Measurements from ENCODE around the gene FBLIM1.
A peak's percentile ranks its signal among the peaks of the same experiment; 100 is the strongest.

FBLIM1 gene

GRCh38 chr1:15748690-15749398 lies 9.8 kb upstream of the FBLIM1 start:
- no peak for DNase-seq

- DNase-seq, result no peak
These were observed 8.9 kb upstream of the FBLIM1 start for GRCh38 chr1:15749399-15750291.

GRCh38 chr1:15750924-15751323 lies 7.7 kb upstream of the FBLIM1 start:
- no peak for DNase-seq

DNA sequence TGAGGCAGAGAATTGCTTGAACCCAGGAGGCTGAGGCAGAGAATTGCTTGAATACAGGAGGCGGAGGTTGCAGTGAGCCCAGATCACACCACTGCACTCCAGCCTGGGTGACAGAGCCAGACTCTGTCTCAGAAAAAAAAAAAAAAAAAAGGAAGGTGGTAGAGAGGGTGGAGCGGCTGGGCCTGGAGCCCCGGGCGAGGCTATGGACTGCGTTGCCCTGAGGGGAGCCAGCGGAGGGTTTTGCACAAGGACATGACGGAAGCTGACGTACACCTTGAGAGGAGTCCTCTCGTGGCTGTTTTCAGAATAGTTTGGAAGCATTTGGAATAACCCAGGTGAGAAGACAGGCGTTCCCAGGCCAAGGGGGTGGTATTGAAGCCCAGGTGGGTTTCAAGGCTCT lies 6.9 kb upstream of the FBLIM1 start:
- DNase-seq, result no peak

DNA sequence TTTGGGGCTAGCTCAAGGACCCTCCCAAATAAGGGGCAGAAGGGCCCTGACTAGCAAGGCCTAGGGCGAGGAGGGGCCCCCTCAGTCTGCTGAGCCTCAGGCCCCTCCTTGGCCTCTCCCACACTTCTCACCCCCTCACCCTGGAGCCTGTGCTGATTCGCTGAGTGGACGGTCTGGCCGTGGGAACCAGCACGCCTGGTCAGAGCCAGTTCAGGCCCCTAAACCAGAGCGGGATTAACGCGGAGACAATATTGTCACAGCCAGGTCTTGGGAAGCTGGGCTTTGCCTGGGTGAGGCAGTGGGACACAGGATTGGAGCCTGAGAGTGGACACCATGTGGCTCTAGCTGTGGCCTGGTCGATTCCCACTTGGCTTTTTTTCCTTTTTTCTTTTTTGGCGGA lies 4.8 kb upstream of the FBLIM1 start:
- DNase-seq, result no peak

GRCh38 chr1:15755021-15755645 lies 3.5 kb upstream of the FBLIM1 start:
- no peak for DNase-seq

- no peak for DNase-seq
These were observed 3.0 kb upstream of the FBLIM1 start for GRCh38 chr1:15755646-15756040.

- peak; percentile 90 to 97 for DNase-seq
These were observed 2.2 kb upstream of the FBLIM1 start for GRCh38 chr1:15756143-15757015.

DNA sequence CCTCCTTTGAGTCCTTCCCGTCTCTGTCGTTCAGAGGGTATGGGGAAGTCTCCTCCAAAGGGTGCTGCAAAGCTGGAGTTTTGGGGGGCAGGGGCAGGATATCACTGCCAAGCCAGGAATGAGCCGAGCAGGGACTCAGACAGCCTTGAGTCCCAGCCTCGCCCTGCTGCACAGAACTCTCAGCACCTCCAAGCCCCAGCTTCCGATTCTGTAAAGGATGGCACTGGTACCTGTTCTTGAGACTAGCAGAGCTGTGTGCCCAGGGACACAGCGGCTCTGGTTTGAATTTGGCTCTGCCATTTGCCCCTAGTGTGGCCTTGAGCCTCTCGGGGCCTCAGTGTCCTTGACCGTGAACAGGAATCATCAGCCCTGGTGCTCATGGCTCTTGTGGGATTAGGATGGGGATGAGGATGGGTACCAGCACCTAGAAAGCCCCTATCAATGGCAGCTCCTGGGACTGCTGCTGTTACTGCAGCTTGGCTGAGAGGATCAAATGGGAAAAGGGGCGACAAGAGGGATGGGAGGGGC lies 1.5 kb upstream of the FBLIM1 start:
- peak; percentile 45 to 48 for DNase-seq

DNA sequence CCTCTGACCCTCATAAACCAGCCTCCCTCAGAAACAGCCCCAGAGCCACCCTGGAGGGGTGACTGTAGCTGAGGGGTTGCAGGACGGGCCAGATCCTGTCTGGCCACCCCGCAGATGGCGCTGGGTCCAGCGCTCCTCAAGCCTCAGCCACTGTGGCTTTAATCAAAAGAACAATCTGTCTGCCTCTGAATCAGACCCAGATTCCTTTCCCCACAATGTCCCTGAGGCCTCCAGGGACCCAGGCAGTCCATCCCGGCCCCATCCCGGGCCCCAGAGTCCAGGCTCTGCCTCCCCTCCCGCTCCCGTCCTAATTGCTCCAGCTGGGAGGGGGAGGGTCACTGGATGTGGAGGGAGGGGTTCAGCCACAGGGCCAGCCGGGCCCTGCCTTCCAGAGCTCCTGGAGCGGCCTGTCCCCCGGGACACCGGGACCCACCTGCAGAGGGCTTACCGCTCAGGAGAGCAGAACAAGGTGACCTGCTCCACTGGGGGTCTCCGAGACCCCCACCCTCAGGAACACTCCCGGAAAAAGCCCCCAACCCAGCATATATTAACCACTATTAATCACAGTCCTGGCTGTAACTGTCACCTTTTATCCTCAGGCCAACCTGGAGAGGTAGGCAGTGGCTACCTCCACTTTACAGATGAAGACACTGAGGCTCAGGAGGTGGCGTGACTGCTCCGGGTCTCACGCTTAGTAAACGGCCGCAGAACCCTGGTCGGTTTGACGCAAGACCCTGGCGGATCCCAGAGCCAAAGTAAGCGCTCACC lies 836 bp upstream of the FBLIM1 start:
- DNase-seq, result peak; percentile 34 to 83

GRCh38 chr1:15758953-15759661 lies 512 bp downstream of the FBLIM1 start:
- DNase-seq, result peak in 1 of 2 experiments; percentile 66

DNA sequence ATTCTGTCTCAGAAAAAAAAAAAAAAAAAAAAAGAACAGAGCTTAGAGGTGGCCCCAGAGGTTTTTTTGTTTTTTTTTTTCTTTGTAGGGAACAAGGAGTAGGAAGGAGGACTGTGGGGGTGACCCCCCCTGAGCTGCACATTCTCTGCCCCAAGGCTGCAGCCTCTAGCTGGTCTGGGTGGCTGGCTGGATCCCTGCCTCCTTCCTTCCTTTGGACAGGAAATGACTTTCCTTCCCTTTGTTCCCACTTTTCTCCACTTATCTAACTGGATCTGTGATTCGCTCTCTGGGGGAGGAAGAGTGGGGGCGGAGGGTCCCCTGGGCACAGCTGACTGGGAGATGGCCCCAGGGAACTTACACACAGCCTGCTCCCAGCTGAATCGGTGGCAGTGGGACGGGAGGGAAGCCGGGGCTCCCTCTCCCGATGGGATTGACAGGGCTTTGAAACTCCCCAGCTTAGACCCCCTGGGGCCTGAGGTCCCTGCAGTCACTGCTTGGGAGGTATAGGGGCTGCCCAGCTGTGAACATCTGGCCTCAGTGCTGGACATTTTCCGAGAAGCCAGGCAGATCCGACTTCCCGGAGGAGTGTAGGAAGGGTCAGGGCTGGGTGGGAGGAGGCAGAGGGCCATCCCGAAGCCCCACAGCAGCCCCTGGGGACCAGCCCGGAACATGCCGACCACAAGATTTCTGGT lies 2.1 kb downstream of the FBLIM1 start:
- DNase-seq, result no peak

DNA sequence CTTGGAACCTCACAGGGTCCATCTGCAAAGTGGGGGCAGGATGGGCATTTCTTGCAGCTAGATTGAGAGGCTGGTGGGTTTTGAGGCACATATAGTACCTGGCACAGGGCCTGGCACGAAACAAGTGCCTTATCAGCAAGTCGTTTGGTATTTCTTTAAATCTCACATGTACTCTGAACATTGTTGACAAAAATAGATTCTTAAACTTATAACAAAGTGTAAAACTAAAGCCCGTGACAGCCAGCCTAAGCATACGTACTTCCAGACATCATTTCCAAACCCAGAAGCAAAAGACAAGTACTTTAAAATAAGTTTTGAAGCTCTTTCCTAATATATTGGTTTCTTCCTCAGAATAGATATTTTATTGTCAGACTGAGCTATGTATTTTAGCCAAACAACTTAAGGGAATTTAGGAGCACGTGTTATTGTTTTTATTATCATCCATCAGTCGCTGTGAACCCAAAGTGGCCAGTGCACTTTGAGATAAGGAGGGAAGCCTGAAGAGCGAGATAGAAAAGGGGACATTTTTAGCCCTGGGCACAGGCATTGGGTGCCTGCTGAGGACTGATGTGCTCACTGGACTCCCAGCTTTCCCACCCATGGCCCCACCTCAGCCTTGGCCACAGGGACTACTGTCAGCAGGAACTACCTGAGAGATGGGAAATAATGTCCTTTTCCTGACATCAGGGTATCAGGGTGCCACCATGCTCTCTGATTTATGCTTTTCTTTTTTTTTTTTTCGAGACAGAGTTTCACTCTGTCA lies 3.0 kb downstream of the FBLIM1 start:
- DNase-seq, result no peak

DNA sequence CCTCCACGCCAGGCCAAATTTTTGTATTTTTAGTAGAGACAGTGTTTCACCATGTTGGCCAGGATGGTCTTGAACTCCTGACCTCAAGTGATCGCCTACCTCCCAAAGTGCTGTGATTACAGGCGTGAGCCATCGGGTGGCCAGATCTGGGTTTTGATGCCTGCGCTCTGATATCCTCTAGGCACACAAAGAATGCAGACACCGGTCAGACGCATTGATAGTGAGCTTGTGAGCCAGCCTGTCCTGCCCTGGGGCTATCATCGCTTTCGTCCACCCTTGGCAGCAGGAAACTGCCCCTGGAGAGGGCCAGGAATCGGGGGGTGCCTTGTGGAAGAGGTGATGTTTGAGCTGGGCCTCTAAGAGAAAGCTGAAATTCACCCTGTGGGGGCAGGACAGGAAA lies 4.0 kb downstream of the FBLIM1 start:
- no peak for DNase-seq

DNA sequence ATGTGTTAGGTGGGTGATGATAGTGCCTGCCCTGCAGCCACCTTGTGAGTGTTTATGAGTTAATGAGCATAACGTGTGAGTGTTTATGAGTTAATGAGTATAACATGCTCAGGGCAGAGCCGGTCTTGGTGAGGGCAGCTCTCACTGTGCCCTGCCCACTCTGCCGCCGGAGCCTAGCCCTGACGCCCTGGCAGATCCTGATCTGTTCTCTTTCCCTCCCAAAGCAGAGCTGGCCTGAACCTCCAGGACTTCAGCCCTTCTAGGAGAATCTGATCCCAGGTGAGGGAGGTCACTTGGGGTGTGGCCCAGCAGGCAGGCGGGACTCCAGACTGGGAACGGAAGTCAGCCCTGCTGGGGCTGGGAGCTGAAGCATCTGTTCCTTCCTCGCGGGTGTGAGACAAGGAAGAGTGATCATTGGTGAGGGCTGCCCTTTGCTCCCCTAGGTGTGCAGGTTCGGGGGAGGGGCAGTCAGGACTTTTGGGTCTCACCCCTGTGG lies 5.7 kb downstream of the FBLIM1 start:
- DNase-seq, result no peak

DNA sequence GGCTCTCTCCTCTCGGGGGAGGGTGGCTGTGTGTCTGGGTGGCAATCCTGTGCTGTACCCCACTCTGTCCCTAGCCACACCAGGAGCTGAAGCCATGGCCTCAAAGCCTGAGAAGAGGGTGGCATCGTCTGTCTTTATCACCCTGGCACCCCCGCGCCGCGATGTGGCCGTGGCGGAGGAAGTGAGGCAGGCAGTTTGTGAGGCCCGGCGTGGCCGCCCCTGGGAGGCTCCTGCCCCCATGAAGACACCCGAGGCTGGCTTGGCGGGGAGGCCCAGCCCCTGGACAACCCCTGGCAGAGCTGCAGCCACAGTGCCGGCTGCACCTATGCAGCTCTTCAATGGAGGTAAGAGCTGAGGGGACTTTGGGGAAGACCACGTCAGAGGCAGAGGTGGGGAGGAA lies 6.3 kb downstream of the FBLIM1 start:
- no peak for DNase-seq

DNA sequence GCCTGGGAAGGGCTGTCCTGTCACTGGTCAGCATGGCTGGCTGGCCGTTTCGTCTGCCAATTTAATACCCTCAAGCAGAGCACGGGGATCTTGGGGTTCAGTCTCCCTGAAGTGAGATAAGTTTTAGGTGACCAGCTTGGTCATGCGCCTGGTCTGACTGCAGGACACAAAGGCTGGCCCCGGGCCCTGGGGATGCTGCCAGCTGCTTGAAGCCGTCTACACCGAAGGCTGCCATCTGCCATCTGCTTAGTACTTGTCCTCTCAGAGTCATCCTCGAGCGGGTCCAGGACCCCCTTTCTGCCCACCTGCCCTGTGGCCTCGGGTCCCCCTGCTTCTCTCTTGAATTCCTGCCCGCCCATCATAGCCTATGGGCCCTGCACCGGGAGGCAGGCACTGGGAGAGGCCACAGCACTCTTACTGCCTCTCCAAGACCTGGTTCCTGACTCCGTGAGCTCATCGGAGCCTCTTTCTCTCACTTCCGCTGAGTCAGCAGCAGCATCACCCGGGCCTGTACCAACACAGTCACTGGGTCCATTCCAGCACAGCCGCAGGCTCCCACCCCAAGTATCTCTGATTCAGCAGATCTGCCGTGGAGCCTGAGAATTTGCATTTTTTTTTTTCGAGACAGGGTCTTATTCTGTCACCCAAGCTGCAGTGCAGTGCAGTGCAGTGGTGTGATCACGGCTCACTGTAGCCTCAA lies 7.0 kb downstream of the FBLIM1 start:
- DNase-seq, result no peak

DNA sequence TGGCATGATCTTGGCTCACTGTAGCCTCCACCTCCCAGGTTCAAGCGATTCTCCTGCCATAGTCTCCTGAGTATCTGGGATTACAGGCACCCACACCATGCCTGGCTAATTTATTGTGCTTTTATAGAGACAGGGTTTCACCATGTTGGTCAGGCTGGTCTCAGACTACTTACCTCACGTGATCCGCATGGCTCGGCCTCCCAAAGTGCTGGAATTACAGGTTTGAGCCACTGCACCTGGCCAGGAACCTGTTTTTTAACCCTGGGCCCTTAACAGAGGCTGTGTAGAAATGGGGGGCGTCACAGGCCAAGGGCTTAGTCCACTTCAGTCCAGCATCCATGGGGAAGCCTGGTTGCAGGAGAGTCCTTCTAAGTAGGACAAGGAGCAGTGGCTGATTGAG lies 9.3 kb downstream of the FBLIM1 start:
- DNase-seq, result no peak

- DNase-seq, result no peak
These were observed 9.8 kb downstream of the FBLIM1 start for GRCh38 chr1:15768388-15768787.

All from NCI-H526 (cell line).